ENCODE data around the gene CKAP2L. TPM values are rescaled to one million over a fixed set of nuclear protein-coding genes. Genes with fewer than 3 reads are reported as not detected.
A peak's percentile ranks its signal among the peaks of the same experiment; 100 is the strongest.

CKAP2L gene
- total RNA-seq, 2 experiments from 2014 or later: 38.4 to 46.7 TPM

DNA sequence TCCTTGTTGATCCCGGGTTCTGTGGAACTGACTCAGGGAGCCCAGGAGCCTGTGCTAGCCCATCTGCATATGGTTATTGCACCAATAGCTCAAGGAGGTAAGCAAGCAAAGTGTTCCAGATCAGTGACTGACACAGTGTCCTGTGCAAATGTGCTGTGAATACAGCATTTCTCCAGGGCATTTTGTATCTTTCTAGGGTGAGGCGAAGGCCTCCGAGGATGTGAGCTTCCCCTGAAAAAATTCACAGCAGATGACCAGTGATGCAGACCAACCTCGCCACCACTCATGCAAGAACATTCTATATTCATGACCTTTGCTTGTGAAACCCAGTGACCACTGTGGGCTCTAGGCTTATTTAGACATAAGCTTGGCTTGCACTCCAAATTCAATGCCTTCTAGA lies 58.8 kb downstream of the CKAP2L start:
- intact Hi-C loops (cut with DNase I, micrococcal nuclease): loop anchor here in 1 of 2 experiments (5.0 kb wide), 1 partner anchor 73 kb away; no protein-coding TSS in a partner anchor
- DNase-seq (no peak), ATAC-seq (no peak)
- ChIA-PET CTCF (interaction anchor here (0.5 to 2.0 kb wide), 3 partner anchors 21 to 79 kb away, joined by 3 to 9 read pairs (median 7); no protein-coding TSS in a partner anchor), POLR2A (no interaction called here)
- Mint-ChIP-seq H3K9me3 (ENCODE audit: low read depth) (no peaks in the 10 kb centered on the region), H3K36me3 (ENCODE audit: low read depth) (no peaks in the 10 kb centered on the region), H3K4me1 (peaks cover 31% of the 10 kb centered on the region), H3K4me3 (no peak overlapping the region), H3K27me3 (peaks cover 11% of the 10 kb centered on the region), H3K27ac (no peak overlapping the region)

GRCh38 chr2:112703684-112704083 lies 60.7 kb downstream of the CKAP2L start:
- Mint-ChIP-seq H3K9me3 (ENCODE audit: low read depth) (no peaks in the 10 kb centered on the region), H3K27me3 (peaks cover 9% of the 10 kb centered on the region), H3K4me3 (no peak overlapping the region), H3K36me3 (ENCODE audit: low read depth) (no peaks in the 10 kb centered on the region), H3K4me1 (peaks cover 31% of the 10 kb centered on the region), H3K27ac (no peak overlapping the region)
- CTCF ChIA-PET: no interaction called here
- ATAC-seq: no peak
- POLR2A ChIA-PET: no interaction called here
- intact Hi-C loops (cut with DNase I, micrococcal nuclease): no loop called here
- DNase-seq: no peak

GRCh38 chr2:112701052-112701451 lies 63.4 kb downstream of the CKAP2L start:
- no peak for DNase-seq
- ATAC-seq: no peak
- POLR2A ChIA-PET: no interaction called here
- H3K4me1 Mint-ChIP-seq: peaks cover 8% of the 10 kb centered on the region
- H3K4me3 Mint-ChIP-seq: no peak overlapping the region
- no peak overlapping the region for H3K27ac Mint-ChIP-seq
- H3K27me3 Mint-ChIP-seq: peaks cover 5% of the 10 kb centered on the region
- intact Hi-C loops (cut with DNase I, micrococcal nuclease): no loop called here
- CTCF ChIA-PET: interaction anchor here (1.1 to 1.7 kb wide), 2 partner anchors 14 to 17 kb away, joined by 3 to 5 read pairs; no protein-coding TSS in a partner anchor
- no peaks in the 10 kb centered on the region for H3K9me3 Mint-ChIP-seq (ENCODE audit: low read depth)
- no peaks in the 10 kb centered on the region for H3K36me3 Mint-ChIP-seq (ENCODE audit: low read depth)

- Mint-ChIP-seq H3K36me3 (ENCODE audit: low read depth) (no peaks in the 10 kb centered on the region), H3K27me3 (peaks cover 5% of the 10 kb centered on the region), H3K9me3 (ENCODE audit: low read depth) (no peaks in the 10 kb centered on the region), H3K4me1 (peaks cover 2% of the 10 kb centered on the region), H3K4me3 (no peak overlapping the region), H3K27ac (no peak overlapping the region)
- intact Hi-C loops (cut with DNase I, micrococcal nuclease): no loop called here
- ChIA-PET POLR2A (no interaction called here), CTCF (interaction anchor here (0.6 to 1.5 kb wide), 4 partner anchors 9 to 27 kb away, joined by 3 to 6 read pairs (median 4); no protein-coding TSS in a partner anchor)
- no peak for DNase-seq
- ATAC-seq: no peak
Observed at GRCh38 chr2:112699984-112700667, 64.3 kb downstream of the CKAP2L start.

DNA sequence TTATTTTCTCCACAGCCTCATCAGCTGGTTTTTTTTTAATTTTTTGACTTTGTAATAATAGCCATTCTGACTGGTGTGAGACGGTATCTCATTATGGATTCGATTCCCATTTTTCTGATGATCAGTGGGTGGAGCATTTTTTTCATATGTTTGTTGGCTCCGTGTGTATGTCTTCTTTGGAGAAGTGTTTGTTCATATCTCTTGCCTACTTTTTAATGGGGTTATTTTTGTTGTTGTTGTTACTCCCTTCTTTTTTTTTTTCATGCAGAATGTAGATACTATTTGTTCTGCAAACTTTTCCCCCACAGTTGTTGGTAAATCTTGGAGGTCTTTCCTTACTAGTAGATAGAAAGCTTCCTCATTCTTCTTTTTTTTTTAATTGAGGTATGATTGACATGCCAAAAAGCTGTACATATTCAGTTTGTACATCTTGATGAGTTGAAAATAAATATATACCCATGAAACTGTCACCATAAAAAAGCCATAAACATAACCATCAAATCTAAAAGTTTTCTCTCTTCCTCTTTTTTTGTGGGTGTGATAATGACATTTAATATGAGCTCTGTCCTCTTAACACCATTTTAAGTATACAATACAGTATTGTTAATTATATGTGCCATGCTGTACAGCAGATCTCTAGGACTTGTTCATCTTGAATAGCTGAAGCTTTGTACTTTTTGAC lies 65.4 kb downstream of the CKAP2L start:
- intact Hi-C loops (cut with DNase I, micrococcal nuclease): no loop called here
- Mint-ChIP-seq H3K27ac (no peak overlapping the region), H3K9me3 (ENCODE audit: low read depth) (no peaks in the 10 kb centered on the region), H3K36me3 (ENCODE audit: low read depth) (no peaks in the 10 kb centered on the region), H3K4me1 (peaks cover 2% of the 10 kb centered on the region), H3K27me3 (peaks cover 5% of the 10 kb centered on the region), H3K4me3 (no peak overlapping the region)
- no peak for DNase-seq
- CTCF ChIA-PET: interaction anchor here (0.6 to 3.3 kb wide), 5 partner anchors 8 to 199 kb away, joined by 3 to 11 read pairs (median 4); no protein-coding TSS in a partner anchor
- POLR2A ChIA-PET: interaction anchor here (0.6 kb wide), 1 partner anchor 9 kb away, joined by 3 read pairs; no protein-coding TSS in a partner anchor
- ATAC-seq: no peak

- H3K27me3 Mint-ChIP-seq: no peaks in the 10 kb centered on the region
- no peak overlapping the region for H3K27ac Mint-ChIP-seq
- DNase-seq (no peak), ATAC-seq (no peak)
- intact Hi-C loops (cut with DNase I, micrococcal nuclease): loop anchor here in 1 of 2 experiments (5.0 kb wide), 1 partner anchor 47 kb away; the partner anchor contains the start of gene SLC20A1
- H3K36me3 Mint-ChIP-seq (ENCODE audit: low read depth): no peaks in the 10 kb centered on the region
- no peaks in the 10 kb centered on the region for H3K9me3 Mint-ChIP-seq (ENCODE audit: low read depth)
- CTCF ChIA-PET: interaction anchor here (0.7 to 1.6 kb wide), 2 partner anchors 39 to 93 kb away, joined by 3 to 4 read pairs; no protein-coding TSS in a partner anchor
- no peak overlapping the region for H3K4me3 Mint-ChIP-seq
- POLR2A ChIA-PET: no interaction called here
- H3K4me1 Mint-ChIP-seq: peaks cover 33% of the 10 kb centered on the region
Observed at GRCh38 chr2:112694182-112694581, 70.2 kb downstream of the CKAP2L start.

GRCh38 chr2:112693596-112693995 lies 70.8 kb downstream of the CKAP2L start:
- Mint-ChIP-seq H3K27me3 (no peaks in the 10 kb centered on the region), H3K27ac (peak overlapping the region; percentile 87)

DNA sequence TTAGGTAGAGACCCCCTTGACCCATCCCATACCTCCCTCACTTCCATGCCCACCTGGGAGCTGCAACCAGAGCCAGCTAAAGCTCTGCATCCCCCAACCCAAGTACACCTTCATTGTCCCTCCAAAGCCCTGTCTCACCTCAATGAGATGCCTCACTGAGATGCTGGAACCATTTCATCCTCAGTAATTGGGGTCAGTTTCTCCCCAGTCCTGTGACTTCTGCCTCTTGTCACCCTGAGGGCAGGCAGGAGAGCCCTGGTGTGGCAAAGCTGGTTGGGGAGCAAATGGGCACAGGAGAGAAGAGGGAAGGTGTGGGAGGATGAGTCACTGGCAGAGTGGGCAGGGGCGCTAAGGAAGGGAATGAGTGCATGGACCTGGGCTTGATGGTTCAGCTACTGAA lies 71.5 kb downstream of the CKAP2L start:
- H3K36me3 Mint-ChIP-seq (ENCODE audit: low read depth): no peaks in the 10 kb centered on the region
- POLR2A ChIA-PET: interaction anchor here (0.6 to 2.3 kb wide), 5 partner anchors 13 to 47 kb away, joined by 3 to 19 read pairs (median 4); partner anchors contain the start of gene SLC20A1
- intact Hi-C loops (cut with DNase I, micrococcal nuclease): loop anchor here (1.0 to 5.0 kb wide), 3 partner anchors 34 to 62 kb away; partner anchors contain the start of gene SLC20A1 (in 1 of the 2)
- CTCF ChIA-PET: interaction anchor here (0.6 to 3.6 kb wide), 19 partner anchors 9 to 222 kb away, joined by 3 to 36 read pairs (median 3); partner anchors contain the start of gene SLC20A1
- H3K27me3 Mint-ChIP-seq: no peaks in the 10 kb centered on the region
- DNase-seq (peak; percentile 75), ATAC-seq (peak; percentile 60)
- peak overlapping the region; percentile 87 for H3K27ac Mint-ChIP-seq
- no peaks in the 10 kb centered on the region for H3K9me3 Mint-ChIP-seq (ENCODE audit: low read depth)
- peaks cover 33% of the 10 kb centered on the region for H3K4me1 Mint-ChIP-seq
- peak overlapping the region; percentile 7 for H3K4me3 Mint-ChIP-seq

More at GRCh38 chr2:112693596-112693995, 70.8 kb downstream of the CKAP2L start:
- no peaks in the 10 kb centered on the region for H3K9me3 Mint-ChIP-seq (ENCODE audit: low read depth)
- intact Hi-C loops (cut with DNase I, micrococcal nuclease): loop anchor here in 1 of 2 experiments (2.0 to 5.0 kb wide), 2 partner anchors 33 to 46 kb away; partner anchors contain the start of gene SLC20A1
- CTCF ChIA-PET: interaction anchor here (0.6 to 3.6 kb wide), 8 partner anchors 10 to 192 kb away, joined by 3 to 36 read pairs (median 4); no protein-coding TSS in a partner anchor
- H3K36me3 Mint-ChIP-seq (ENCODE audit: low read depth): no peaks in the 10 kb centered on the region
- no peak for ATAC-seq
- peaks cover 33% of the 10 kb centered on the region for H3K4me1 Mint-ChIP-seq
- no peak for DNase-seq
- POLR2A ChIA-PET: interaction anchor here (2.3 kb wide), 1 partner anchor 48 kb away, joined by 10 read pairs; the partner anchor contains the start of gene SLC20A1
- H3K4me3 Mint-ChIP-seq: no peak overlapping the region

- H3K4me1 Mint-ChIP-seq: peaks cover 33% of the 10 kb centered on the region
- H3K27ac Mint-ChIP-seq: peak overlapping the region; percentile 87
Observed at GRCh38 chr2:112692495-112692911, 71.9 kb downstream of the CKAP2L start.

GRCh38 chr2:112691881-112692281 lies 72.5 kb downstream of the CKAP2L start:
- ATAC-seq (peak; percentile 13), DNase-seq (peak; percentile 34)
- no peaks in the 10 kb centered on the region for H3K9me3 Mint-ChIP-seq (ENCODE audit: low read depth)
- POLR2A ChIA-PET: interaction anchor here (1.0 to 2.3 kb wide), 4 partner anchors 14 to 46 kb away, joined by 4 to 19 read pairs (median 8); partner anchors contain the start of gene SLC20A1
- CTCF ChIA-PET: interaction anchor here (0.7 to 3.6 kb wide), 23 partner anchors 8 to 577 kb away, joined by 3 to 36 read pairs (median 4); no protein-coding TSS in a partner anchor
- no peak overlapping the region for H3K4me3 Mint-ChIP-seq
- peaks cover 33% of the 10 kb centered on the region for H3K4me1 Mint-ChIP-seq
- no peaks in the 10 kb centered on the region for H3K27me3 Mint-ChIP-seq
- intact Hi-C loops (cut with DNase I, micrococcal nuclease): loop anchor here (1.0 to 5.0 kb wide), 8 partner anchors 34 to 92 kb away; partner anchors contain the start of gene SLC20A1 (in 1 of the 2)
- peak overlapping the region; percentile 61 for H3K27ac Mint-ChIP-seq
- no peaks in the 10 kb centered on the region for H3K36me3 Mint-ChIP-seq (ENCODE audit: low read depth)

More at GRCh38 chr2:112692495-112692911, 71.9 kb downstream of the CKAP2L start:
- Mint-ChIP-seq H3K27me3 (no peaks in the 10 kb centered on the region), H3K36me3 (ENCODE audit: low read depth) (no peaks in the 10 kb centered on the region), H3K4me3 (peak overlapping the region; percentile 7), H3K9me3 (ENCODE audit: low read depth) (no peaks in the 10 kb centered on the region)
- peak; percentile 92 for ATAC-seq
- CTCF ChIA-PET: interaction anchor here (0.6 to 3.6 kb wide), 19 partner anchors 9 to 576 kb away, joined by 3 to 36 read pairs (median 4); partner anchors contain the start of gene SLC20A1
- peak; percentile 81 for DNase-seq
- POLR2A ChIA-PET: interaction anchor here (0.6 to 2.3 kb wide), 5 partner anchors 14 to 47 kb away, joined by 3 to 19 read pairs (median 4); partner anchors contain the start of gene SLC20A1
- intact Hi-C loops (cut with DNase I, micrococcal nuclease): loop anchor here (1.0 to 5.0 kb wide), 3 partner anchors 34 to 61 kb away; partner anchors contain the start of gene SLC20A1 (in 1 of the 2)

Measured in activated CD4-positive, alpha-beta T cell treated with anti-CD3 and anti-CD28 coated beads for 36 hours (primary cell).